ENCODE results near the gene C20orf144. TPM values are rescaled to one million over a fixed set of nuclear protein-coding genes. Genes with fewer than 3 reads are reported as not detected.

Gene C20orf144
- total and polyA plus RNA-seq, 2 donors: 0.03 TPM; not detected in 1

DNA sequence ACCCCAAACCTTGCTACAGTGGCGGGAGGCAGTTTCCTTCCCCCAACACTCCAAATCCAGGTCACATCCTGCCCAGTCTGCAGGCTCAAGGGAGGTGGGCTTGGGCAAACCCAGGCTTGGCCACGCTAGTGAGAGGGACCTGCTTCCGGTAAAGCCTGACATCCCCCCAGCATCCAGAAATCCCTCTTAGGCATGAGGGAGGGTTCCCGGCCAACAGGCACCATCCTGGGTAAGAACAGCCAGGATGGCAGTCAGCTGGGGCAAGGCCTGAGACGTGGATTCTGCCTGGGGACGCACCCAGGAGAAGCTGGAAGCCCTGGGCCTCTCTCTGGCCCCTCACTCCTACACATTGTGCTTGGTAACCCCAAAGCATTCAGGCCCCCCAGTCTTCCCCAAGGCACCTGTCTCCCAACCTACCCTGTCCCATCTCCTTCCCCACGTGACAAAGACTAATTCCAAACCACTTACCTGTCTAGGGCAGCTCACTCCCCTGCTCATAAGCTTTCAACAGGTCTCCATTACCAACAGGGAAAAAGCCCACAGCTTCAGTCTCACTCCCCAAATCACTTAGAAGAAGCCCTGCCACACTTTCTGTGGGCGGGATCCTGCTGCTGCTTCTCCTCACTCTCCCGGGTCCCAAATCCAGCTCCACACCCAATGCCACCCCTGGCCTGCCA lies 2.1 kb downstream of the C20orf144 start:
- peak overlapping the region; percentile 91 for H3K27ac ChIP-seq (ENCODE audit: low read depth)
- H3K4me3 ChIP-seq (ENCODE audit: low read depth, low read length): peak overlapping the region; percentile 53
- DNase-seq (ENCODE audit: extremely low spot score): no peak
- 49% methylated on average over 9 of the region's 9 CpGs for WGBS
- peaks cover 3% of the 10 kb centered on the region for H3K36me3 ChIP-seq (ENCODE audit: insufficient read depth)
- no peaks in the 10 kb centered on the region for H3K4me1 ChIP-seq (ENCODE audit: insufficient read depth)

DNA sequence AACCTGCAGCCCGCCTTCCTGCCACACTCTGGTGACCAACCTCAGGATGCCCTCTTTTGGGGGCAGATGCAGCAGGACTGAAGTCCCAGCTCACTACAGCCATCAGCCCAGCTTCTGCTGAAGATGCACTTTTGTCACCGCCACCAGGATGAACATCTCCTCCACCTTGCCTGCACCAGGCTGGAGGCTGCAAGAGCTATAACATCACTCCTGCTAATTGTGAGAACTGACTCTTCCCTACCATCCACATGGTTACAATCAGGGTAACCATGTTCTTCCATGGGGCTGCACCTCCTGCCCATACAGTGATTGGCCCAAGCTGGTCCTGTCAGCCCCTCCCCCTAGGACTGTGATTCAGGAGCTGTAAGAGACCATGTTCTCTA lies 2.6 kb downstream of the C20orf144 start:
- DNase-seq (ENCODE audit: extremely low spot score): no peak
- no peaks in the 10 kb centered on the region for H3K4me1 ChIP-seq (ENCODE audit: insufficient read depth)
- no peak overlapping the region for H3K4me3 ChIP-seq (ENCODE audit: low read depth, low read length)
- H3K27ac ChIP-seq (ENCODE audit: low read depth): no peak overlapping the region
- 96% methylated on average over 2 of the region's 2 CpGs for WGBS
- H3K36me3 ChIP-seq (ENCODE audit: insufficient read depth): no peaks in the 10 kb centered on the region

DNA sequence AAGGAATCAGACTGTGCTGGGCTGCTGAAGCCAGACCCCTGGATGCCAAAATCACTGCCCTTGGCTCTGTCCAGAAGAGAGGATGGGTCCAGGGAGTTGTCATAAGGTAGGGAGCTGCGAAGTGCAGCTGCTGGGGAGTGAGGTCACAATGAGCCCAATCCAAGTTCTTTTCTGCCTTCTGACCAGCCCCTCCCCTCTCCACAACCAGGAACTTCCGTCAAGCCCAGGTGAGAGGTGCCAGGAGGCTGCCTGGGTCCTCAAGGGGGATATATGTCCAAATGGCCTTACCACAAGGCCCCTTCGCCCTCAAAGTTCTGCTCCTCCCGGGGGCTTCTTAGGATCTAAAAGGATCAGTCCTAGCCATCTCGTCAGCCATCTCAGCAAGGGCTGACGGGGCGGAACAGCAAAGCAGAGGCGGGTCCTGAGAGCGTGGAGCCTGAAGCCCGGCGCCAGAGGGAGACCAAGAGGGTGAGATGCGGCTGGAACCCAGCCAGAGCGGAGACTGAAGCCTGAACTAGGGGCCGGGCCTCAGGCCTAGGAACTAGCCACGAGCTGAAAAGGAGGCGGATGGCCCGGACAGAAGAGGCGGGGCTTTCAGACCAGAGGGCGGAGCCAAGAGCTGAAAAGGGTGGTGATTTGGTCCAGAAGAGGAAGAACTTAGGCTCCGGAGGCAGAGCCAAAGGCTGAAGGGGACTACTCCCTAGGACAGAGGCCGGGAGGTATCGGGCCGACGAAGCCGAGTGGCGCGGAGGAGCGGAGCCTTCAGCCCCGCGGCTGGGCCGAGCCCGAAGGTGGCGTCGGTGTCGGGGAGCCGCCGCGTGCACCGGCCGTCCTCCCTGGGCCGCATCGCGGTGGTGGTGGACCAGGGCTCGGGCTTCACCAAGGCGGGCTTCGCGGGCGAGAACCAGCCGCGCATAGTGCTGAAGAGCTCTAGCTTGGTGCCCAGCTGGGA lies 4.4 kb downstream of the C20orf144 start, which contains the start of gene ACTL10:
TSS of gene ACTL10 (plus strand) at position 651 of the 952 bp plus-strand sequence. CDS start 555 bp downstream, outside the sequence.
- 1% methylated on average over 50 of the region's 50 CpGs for WGBS
- peak within 1 kb of the TSS; percentile 41 for H3K4me3 ChIP-seq (ENCODE audit: low read depth, low read length)
- DNase-seq (ENCODE audit: extremely low spot score): peak; percentile 89
- H3K27ac ChIP-seq (ENCODE audit: low read depth): peak within 1 kb of the TSS; percentile 69
- H3K4me1 ChIP-seq (ENCODE audit: insufficient read depth): no peaks in the 10 kb centered on the region
- no peaks in the 10 kb centered on the region for H3K36me3 ChIP-seq (ENCODE audit: insufficient read depth)

DNA sequence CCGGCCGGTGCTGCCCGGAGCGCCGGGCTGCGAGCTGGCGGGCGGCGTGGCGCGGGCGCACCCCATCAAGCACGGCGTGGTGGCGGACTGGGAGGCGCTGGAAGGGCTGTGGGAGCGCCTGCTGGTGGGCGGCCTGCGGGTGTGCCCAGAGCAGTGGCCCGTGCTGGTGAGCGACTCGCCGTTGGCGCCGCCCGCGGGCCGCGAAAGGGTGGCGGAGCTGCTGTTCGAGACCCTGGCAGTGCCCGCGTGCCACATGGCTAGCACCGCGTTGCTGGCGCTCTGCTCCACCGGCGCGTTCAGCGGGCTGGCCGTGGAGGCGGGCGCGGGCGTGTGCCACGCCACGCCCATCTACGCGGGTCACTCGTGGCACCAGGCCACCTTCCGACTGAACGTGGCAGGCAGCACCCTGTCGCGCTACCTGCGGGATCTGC lies 5.1 kb downstream of the C20orf144 start:
- H3K4me3 ChIP-seq (ENCODE audit: low read depth, low read length): peak overlapping the region; percentile 41
- under 1% methylated on average over 55 of the region's 55 CpGs for WGBS
- no peaks in the 10 kb centered on the region for H3K4me1 ChIP-seq (ENCODE audit: insufficient read depth)
- peak overlapping the region; percentile 69 for H3K27ac ChIP-seq (ENCODE audit: low read depth)
- no peak for DNase-seq (ENCODE audit: extremely low spot score)
- no peaks in the 10 kb centered on the region for H3K36me3 ChIP-seq (ENCODE audit: insufficient read depth)

DNA sequence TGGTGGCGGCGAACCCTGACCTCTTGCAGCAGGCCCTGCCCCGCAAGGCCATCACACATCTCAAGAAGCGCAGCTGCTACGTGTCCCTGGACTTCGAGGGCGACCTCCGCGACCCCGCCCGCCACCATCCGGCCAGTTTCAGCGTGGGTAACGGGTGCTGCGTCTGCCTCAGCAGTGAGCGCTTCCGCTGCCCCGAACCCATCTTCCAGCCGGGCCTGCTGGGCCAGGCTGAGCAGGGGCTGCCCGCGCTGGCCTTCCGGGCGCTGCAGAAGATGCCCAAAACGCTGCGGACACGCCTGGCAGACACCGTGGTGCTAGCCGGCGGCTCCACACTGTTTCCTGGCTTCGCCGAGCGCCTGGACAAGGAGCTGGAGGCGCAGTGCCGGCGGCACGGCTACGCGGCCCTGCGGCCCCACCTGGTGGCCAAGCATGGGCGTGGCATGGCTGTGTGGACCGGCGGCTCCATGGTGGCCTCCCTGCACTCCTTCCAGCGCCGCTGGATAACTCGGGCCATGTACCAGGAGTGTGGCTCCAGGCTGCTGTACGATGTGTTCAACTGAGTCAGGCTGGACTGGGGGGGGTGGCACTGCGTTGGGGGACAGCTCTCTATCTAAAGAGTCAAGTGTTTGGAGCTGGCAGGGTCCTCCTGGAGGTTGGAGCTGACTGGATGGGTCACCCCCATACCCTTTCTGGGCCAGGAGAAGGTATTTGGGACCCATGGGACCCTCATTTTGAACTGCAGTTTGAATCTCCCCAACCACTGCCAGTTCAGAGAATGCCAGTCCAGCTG lies 5.7 kb downstream of the C20orf144 start:
- H3K4me3 ChIP-seq (ENCODE audit: low read depth, low read length): peak overlapping the region; percentile 41
- H3K36me3 ChIP-seq (ENCODE audit: insufficient read depth): no peaks in the 10 kb centered on the region
- DNase-seq (ENCODE audit: extremely low spot score): no peak
- H3K4me1 ChIP-seq (ENCODE audit: insufficient read depth): no peaks in the 10 kb centered on the region
- peak overlapping the region; percentile 69 for H3K27ac ChIP-seq (ENCODE audit: low read depth)
- WGBS: 3% methylated on average over 47 of the region's 47 CpGs

DNA sequence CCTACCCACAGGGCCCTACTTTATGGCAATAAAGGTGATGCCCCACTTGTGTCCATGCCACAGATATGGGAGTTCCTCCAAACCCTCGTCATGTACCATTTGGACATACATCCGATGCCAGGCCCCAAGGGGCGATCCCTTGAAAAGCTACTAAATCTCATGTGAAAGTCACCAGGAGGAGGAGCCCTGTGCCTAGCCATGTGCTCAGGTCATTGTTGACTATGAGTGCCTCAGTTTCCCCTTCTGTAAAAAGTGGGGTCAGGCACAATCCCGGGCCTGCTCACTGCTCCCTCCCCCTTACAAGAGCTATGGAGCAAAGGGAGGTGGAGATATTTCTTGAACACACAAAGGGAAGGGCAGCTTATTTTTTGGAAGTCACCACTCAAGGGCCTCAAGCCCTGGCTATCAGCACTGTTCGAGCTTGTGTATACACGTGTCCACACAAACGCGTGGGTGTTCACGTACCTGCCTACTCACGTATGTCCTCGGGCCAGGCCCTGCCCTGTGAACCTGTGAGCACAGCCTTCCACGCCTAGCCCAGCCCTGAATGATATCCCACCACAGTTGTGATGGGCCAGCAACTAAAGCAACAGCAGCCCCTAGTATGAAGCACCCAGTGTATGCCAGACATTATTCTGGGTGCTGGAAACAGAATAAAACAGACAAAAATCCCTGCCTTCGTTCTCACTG lies 6.5 kb downstream of the C20orf144 start:
- no peaks in the 10 kb centered on the region for H3K36me3 ChIP-seq (ENCODE audit: insufficient read depth)
- 85% methylated on average over 13 of the region's 13 CpGs for WGBS
- H3K4me3 ChIP-seq (ENCODE audit: low read depth, low read length): no peak overlapping the region
- no peak for DNase-seq (ENCODE audit: extremely low spot score)
- no peaks in the 10 kb centered on the region for H3K4me1 ChIP-seq (ENCODE audit: insufficient read depth)
- no peak overlapping the region for H3K27ac ChIP-seq (ENCODE audit: low read depth)

DNA sequence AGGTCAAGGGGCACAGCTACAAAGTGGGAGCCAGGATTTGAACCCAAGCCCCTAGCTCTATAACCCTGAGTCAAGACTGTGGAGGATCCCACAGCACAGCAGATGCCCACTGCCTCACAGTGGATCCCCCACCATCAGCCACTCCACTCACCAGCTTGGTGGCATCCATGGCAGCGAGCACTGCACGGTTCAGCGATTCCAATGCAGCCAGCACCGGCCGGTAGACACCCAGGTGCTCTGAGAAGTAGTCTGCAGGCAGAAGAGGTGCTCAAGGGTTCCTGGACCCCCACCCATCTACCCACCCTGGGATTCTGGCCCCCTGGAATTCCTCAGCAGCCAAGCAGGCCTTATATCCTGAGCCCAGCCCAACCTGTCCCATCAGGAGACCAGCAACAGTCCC lies 7.1 kb downstream of the C20orf144 start:
- H3K36me3 ChIP-seq (ENCODE audit: insufficient read depth): no peaks in the 10 kb centered on the region
- no peak overlapping the region for H3K4me3 ChIP-seq (ENCODE audit: low read depth, low read length)
- WGBS: 94% methylated on average over 5 of the region's 5 CpGs
- DNase-seq (ENCODE audit: extremely low spot score): no peak
- no peak overlapping the region for H3K27ac ChIP-seq (ENCODE audit: low read depth)
- H3K4me1 ChIP-seq (ENCODE audit: insufficient read depth): no peaks in the 10 kb centered on the region

DNA sequence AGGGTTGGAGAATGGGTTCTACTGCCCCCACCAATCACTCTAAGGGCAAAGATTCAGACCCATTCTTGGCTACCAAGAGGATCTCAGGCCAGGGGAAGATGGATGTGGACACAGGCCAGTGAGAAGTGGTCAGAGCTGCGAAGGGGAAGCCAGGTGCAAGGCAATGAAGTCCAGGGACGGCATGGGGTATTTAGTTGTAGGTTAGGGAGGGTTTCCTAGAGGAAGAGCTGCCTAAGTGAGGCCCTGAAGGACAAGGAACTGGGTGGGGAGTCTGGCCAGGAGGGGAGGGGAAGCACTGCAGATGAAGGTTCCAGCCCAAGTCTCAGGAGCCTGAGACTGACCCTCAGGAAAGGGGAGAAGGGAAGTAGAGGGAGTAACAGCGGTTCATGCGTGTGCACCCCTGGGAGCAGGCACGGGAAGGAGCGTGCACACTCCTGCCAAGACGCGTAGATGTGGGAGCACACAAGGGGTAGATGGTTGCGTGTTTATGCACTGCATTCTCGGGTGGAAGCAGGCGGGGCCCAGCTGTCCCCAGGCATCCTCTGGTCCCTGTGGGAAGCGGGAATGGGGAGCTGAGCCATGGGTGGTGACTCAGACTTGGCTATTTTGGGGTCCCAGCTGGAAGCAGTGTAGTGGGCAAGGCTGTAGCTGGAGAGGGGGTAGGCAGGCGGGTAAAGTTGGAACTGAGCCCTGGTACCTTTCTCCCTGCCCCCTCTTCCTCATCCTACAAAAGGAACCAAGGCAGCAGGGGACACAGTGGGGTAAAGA lies 7.9 kb downstream of the C20orf144 start:
- 78% methylated on average over 13 of the region's 13 CpGs for WGBS
- H3K36me3 ChIP-seq (ENCODE audit: insufficient read depth): no peaks in the 10 kb centered on the region
- H3K4me1 ChIP-seq (ENCODE audit: insufficient read depth): no peaks in the 10 kb centered on the region
- no peak overlapping the region for H3K4me3 ChIP-seq (ENCODE audit: low read depth, low read length)
- no peak for DNase-seq (ENCODE audit: extremely low spot score)
- H3K27ac ChIP-seq (ENCODE audit: low read depth): no peak overlapping the region

DNA sequence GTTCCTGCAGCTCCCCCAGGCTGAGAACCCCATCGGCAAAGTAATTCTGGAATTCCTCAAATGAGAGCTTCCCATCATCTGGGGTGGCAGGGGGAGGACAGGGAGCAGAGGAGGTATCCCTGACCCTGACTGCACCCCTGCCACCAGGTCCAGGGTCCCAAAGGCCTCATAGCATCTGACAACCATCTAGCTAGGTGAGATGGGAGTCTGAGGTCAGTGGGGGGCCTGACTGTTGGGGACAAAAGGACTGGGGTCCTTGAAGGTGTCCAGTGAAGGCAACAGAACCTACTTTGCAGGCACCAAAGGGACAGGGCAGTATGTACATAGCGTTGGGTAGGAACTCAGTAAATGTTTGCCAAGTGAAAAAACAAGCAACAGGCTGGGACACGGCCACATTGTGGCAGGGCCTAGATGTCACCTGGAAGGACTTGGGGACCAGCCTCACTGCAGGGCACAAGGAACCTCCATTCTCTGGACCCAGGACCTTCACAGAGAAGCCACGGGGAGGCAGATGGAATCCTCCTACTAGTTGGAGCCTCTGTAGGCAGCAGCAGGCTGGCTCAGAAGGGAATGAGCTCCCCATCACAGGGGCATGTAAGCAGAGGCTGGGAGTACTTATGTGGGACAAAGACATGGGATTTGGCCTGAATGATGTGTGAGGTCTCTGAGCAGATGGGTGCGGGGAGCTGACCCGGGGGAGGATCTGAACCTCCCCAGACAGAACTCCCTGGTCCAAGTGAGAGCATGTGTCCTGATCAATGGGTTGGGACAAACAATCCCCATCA lies 8.8 kb downstream of the C20orf144 start:
- Histone ChIP-seq H3K4me3 (ENCODE audit: low read depth, low read length) (no peak overlapping the region), H3K36me3 (ENCODE audit: insufficient read depth) (no peaks in the 10 kb centered on the region), H3K27ac (ENCODE audit: low read depth) (no peak overlapping the region), H3K4me1 (ENCODE audit: insufficient read depth) (no peaks in the 10 kb centered on the region)
- DNase-seq (ENCODE audit: extremely low spot score): no peak
- 88% methylated on average over 6 of the region's 6 CpGs for WGBS

DNA sequence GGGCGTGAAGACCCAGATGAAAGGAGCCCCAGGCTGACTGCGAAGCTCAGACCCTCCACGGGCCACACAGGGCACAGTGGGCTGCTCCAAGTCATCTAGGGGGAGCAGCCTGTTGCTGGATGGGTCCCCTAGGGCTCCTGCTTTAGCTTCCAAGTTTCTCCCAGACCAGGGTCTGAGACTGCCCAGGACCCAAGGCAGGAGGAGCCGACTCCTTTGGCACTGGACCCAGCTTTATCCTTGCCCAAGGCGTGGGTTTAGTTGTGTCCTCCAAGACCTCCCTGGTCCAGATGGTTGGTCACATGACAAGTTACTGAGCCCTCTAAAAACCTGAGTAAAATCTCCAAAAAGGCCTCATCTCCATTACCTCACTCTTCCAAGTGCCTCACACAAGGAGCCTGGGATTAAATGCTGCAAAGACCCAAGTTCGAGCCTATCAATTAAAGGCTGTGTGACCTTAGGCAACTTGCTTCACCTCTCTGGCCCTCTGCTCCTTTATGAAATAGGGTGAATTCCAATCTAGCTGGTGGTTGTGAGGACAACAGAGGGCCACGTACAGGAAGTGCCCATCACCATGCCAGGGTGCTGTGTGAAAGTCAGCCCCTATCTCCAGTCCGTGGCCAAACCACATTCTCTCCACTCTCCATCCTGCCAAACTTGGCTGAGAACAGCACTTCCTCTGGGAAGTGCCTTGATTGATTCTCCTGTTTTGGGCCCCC lies 9.6 kb downstream of the C20orf144 start:
- no peaks in the 10 kb centered on the region for H3K36me3 ChIP-seq (ENCODE audit: insufficient read depth)
- H3K4me3 ChIP-seq (ENCODE audit: low read depth, low read length): no peak overlapping the region
- 84% methylated on average over 8 of the region's 8 CpGs for WGBS
- H3K4me1 ChIP-seq (ENCODE audit: insufficient read depth): no peaks in the 10 kb centered on the region
- DNase-seq (ENCODE audit: extremely low spot score): no peak
- no peak overlapping the region for H3K27ac ChIP-seq (ENCODE audit: low read depth)

DNA sequence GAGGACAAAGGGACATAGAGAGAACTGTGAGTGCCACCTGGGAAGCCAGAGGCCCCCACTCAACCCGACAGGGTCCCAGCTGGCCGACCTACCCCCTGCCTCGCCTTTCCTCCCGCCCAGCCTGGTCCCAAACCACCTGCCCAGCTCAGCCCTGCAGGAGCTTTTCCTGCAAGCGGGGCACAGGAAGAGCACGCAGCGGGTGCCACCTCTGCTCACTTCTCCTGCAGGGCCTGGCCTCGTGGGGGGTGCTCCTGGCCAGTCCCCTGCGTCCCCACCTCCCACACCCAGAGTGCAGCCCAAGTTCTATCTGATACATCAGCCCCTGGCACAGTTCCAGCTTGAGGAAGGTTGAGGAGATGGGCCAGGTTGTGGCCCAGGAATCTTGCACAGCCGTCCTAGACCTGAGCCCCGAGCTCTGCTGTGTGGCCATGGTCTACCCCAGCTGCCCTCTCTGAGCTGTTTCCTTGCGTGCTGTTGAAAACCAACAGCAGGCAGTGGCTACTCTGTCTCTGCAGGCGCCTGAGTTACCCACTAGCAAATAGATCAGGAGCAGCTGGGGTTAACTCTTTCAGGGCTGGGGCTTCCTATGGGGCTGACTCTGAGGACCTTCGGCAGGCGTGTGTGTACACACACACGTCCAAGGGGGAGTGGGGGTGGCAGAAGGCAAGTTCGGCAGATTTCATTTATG lies 10.4 kb downstream of the C20orf144 start:
- whole genome bisulfite sequencing: 59% methylated on average over 17 of the region's 17 CpGs
- no peak for DNase-seq (ENCODE audit: extremely low spot score)
- Histone ChIP-seq H3K4me3 (ENCODE audit: low read depth, low read length) (no peak overlapping the region), H3K4me1 (ENCODE audit: insufficient read depth) (no peaks in the 10 kb centered on the region), H3K36me3 (ENCODE audit: insufficient read depth) (no peaks in the 10 kb centered on the region), H3K27ac (ENCODE audit: low read depth) (no peak overlapping the region)

All from urinary bladder (tissue), 4 donors.